DOHH2 (cell line): Measurements from ENCODE around the gene MACROD1.
A peak's percentile ranks its signal among the peaks of the same experiment; 100 is the strongest.

Experiments
- H3F3A ChIP-seq: fragments of 200-600 bp; sonication (generic), shearing (Covaris generic); 2 replicates; pipeline ENCODE4 v1.6.0; 2016; ENCODE audit warnings: antibody characterized with exemption, mild to moderate bottlenecking; ENCODE audit not compliant: control insufficient read depth, insufficient read depth
- H3K27ac ChIP-seq: fragments of 200-600 bp; sonication (generic); 2 replicates; pipeline ENCODE4 v1.5.1; 2014; ENCODE audit warnings: low read depth, mild to moderate bottlenecking, low read length, moderate library complexity
- H3K27me3 ChIP-seq: fragments of 200-600 bp; sonication (generic); 2 replicates; pipeline ENCODE4 v1.6.1; 2014; ENCODE audit warnings: mild to moderate bottlenecking, low read length, mixed read lengths; ENCODE audit not compliant: control insufficient read depth
- H3K36me3 ChIP-seq: fragments of 200-600 bp; sonication (generic); 2 replicates; pipeline ENCODE4 v1.6.1; 2014; ENCODE audit warnings: mild to moderate bottlenecking, low read length, moderate library complexity, mixed read lengths; ENCODE audit not compliant: control insufficient read depth
- H3K4me1 ChIP-seq: fragments of 200-600 bp; sonication (generic); 2 replicates; pipeline ENCODE4 v1.6.1; 2014; ENCODE audit warnings: mild to moderate bottlenecking, low read length, mixed read lengths; ENCODE audit not compliant: control insufficient read depth
- H3K4me2 ChIP-seq: fragments of 200-600 bp; sonication (generic); 2 replicates; pipeline ENCODE4 v1.6.0; 2014; ENCODE audit warnings: mild to moderate bottlenecking, low read length, moderate library complexity
- H3K4me3 ChIP-seq: fragments of 200-600 bp; sonication (generic); 2 replicates; pipeline ENCODE4 v1.5.1; 2014; ENCODE audit warnings: mild to moderate bottlenecking, low read length, mixed read lengths
- H3K79me2 ChIP-seq: fragments of 200-600 bp; sonication (generic); 2 replicates; pipeline ENCODE4 v1.6.1; 2014; ENCODE audit warnings: mild to moderate bottlenecking, low read length, mixed read lengths; ENCODE audit not compliant: control insufficient read depth
- H3K9me2 ChIP-seq: fragments of 200-600 bp; sonication (generic); replicated peaks from 2 replicates; pipeline ENCODE4 v1.6.1; 2014; ENCODE audit warnings: mild to moderate bottlenecking, low read length, mixed read lengths; ENCODE audit not compliant: control insufficient read depth
- H3K9me3 ChIP-seq: fragments of 200-600 bp; sonication (generic); 2 replicates; pipeline ENCODE4 v1.6.1; 2014; ENCODE audit warnings: antibody characterized with exemption, low read length, mixed read lengths; ENCODE audit not compliant: control insufficient read depth, insufficient read depth
- H4K20me1 ChIP-seq: fragments of 200-600 bp; sonication (generic); 2 replicates; pipeline ENCODE4 v1.6.0; 2014; ENCODE audit warnings: low read depth, mild to moderate bottlenecking, antibody characterized with exemption, low read length, moderate library complexity; ENCODE audit not compliant: control insufficient read depth, insufficient read depth
- CTCF ChIP-seq: fragments of 200-600 bp; sonication (generic); IDR thresholded peaks from one replicate; pipeline ENCODE4 v1.5.1; 2014; ENCODE audit warnings: antibody characterized with exemption, mild to moderate bottlenecking, low read depth, low read length; ENCODE audit not compliant: poor library complexity, severe bottlenecking
- EZH2phosphoT487 ChIP-seq: fragments of 200-600 bp; sonication (generic); IDR thresholded peaks from 2 replicates; pipeline ENCODE4 v1.6.1; 2017; ENCODE audit warnings: borderline replicate concordance, mild to moderate bottlenecking, antibody characterized with exemption, low read length, moderate library complexity, mixed read lengths

The MACROD1 gene

DNA sequence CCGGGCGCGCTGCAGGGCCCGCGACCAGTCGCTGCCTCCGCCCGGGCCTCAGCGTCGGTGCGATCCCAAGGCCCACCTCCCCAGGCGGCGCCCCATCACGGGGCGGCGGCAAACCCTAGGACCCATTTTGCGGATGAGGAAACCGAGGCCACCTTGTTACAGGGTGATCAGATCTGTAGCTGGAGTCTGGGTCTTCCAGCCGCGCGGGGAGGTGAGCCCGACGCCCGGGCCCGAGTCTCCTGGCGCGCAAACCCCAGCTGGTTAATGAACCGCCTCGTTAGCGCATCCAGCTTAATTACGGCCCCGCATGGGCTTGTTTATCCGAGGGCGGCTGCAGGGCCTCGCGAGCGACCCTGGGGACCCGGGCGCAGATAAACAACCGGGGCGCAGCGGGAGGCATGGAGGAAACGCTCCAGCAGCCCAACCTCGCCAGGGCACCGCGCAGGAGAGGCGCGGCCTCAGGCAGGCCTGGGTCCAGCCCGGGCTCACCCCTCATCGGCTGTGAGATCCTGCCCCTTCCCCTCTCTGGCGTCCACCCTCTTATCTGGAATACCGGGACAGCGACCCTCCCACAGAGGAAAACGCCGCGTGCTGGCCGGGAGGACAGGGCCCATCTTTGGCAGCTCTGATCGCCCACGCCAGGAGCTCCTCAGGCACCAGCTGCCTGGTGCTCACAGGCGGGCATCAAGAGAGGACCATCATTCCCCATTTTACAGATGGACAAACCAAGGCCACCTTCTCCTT, 165.0 kb downstream of the MACROD1 start:
- Histone ChIP-seq H3K4me3 (no peak overlapping the region; the same call in 1 of the 2 replicates), H3K4me1 (peaks cover 27% of the 10 kb centered on the region), H3F3A (no peaks in the 10 kb centered on the region), H3K27me3 (no peaks in the 10 kb centered on the region), H3K4me2 (peak overlapping the region; percentile 57), H3K9me2 (no peaks in the 10 kb centered on the region), H4K20me1 (0 out of 2 replicates have a peak, but pooled peaks cover 4% of the 10 kb centered on the region), H3K9me3 (no peaks in the 10 kb centered on the region), H3K79me2 (no peaks in the 10 kb centered on the region), H3K27ac (no peak overlapping the region), H3K36me3 (peaks cover 18% of the 10 kb centered on the region)
- TF ChIP-seq CTCF, result no peak

- Histone ChIP-seq H3K4me2 (peak overlapping the region; percentile 57), H3K4me1 (peaks cover 27% of the 10 kb centered on the region), H3K27ac (no peak overlapping the region)
Measured at GRCh38 chr11:64000026-64000739, 165.7 kb downstream of the MACROD1 start.

DNA sequence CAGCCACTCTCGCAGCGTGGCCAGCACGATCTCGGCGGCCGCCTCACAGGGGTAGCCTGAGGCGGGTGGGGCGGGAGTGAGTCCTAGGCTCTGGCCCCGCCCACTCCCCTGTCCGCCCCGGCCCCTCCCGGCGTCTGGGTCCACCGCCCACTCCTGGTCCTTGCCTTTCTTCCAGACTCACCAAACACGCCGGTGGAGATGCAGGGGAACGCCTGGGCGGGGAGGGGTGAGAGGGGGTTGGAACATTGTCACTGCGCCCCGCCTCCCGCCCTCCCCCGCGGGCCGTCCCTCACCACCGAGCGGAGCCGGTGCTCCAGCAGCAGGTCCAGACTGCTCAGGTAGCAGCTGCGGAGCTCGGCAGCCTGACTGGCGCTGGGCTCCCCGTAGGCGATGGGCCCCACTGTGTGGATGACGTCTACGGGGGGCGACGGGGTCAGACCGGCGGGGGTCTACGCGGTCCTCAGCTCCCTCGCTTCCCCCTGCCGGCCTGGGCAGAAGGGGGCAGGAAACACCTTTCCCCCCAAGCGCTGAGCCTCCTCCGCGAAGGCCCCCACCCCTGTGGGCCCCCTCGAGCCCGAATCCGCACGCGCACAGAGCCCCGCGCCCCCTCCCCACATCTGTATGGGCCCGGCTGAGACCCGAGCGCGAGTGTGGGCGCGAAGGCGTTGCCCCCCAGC, 166.4 kb downstream of the MACROD1 start:
- Histone ChIP-seq H3K27ac (no peak overlapping the region), H3K9me3 (no peaks in the 10 kb centered on the region), H3K79me2 (no peaks in the 10 kb centered on the region), H3K36me3 (peaks cover 18% of the 10 kb centered on the region), H3K27me3 (no peaks in the 10 kb centered on the region), H3K4me1 (peaks cover 27% of the 10 kb centered on the region), H3K9me2 (no peaks in the 10 kb centered on the region), H4K20me1 (0 out of 2 replicates have a peak, but pooled peaks cover 4% of the 10 kb centered on the region), H3F3A (no peaks in the 10 kb centered on the region), H3K4me2 (peak overlapping the region; percentile 57), H3K4me3 (peak overlapping the region; percentile 46)
- TF ChIP-seq CTCF, result no peak
- TF ChIP-seq EZH2phosphoT487, result no peak

More at GRCh38 chr11:64000026-64000739, 165.7 kb downstream of the MACROD1 start:
- Histone ChIP-seq H3K9me2 (no peaks in the 10 kb centered on the region), H3K36me3 (peaks cover 18% of the 10 kb centered on the region), H3K79me2 (no peaks in the 10 kb centered on the region), H3K9me3 (no peaks in the 10 kb centered on the region), H3K27me3 (no peaks in the 10 kb centered on the region), H3K4me3 (peak overlapping the region; percentile 46), H4K20me1 (0 out of 2 replicates have a peak, but pooled peaks cover 4% of the 10 kb centered on the region), H3F3A (no peaks in the 10 kb centered on the region)
- TF ChIP-seq EZH2phosphoT487, result no peak
- peak; percentile 68 for TF ChIP-seq CTCF
